HepG2 (cell line): Measurements from ENCODE around the gene LY6G5B. TPM values are rescaled to one million over a fixed set of nuclear protein-coding genes. Genes with fewer than 3 reads are reported as not detected.
A peak's percentile ranks its signal among the peaks of the same experiment; 100 is the strongest.

Experiments used
- E2F1 ChIP-seq: sonication (generic); formaldehyde crosslinking; IDR thresholded peaks from 2 replicates; pipeline ENCODE4 v1.5.0; 2020; ENCODE audit warnings: missing genetic modification reagents
- ERF ChIP-seq: IDR thresholded peaks from 2 replicates; pipeline ENCODE4 v1.6.1; 2018; ENCODE audit warnings: missing biosample characterization, missing genetic modification reagents
- GATA4 ChIP-seq: sonication (generic); IDR thresholded peaks from 2 replicates; pipeline ENCODE4 v1.6.1; 2016; ENCODE audit warnings: antibody characterized with exemption, low read depth, borderline replicate concordance
- GMEB2 ChIP-seq: IDR thresholded peaks from 2 replicates; pipeline ENCODE4 v1.6.1; 2016; ENCODE audit warnings: missing biosample characterization, missing genetic modification reagents, low read depth
- JUND ChIP-seq: sonication (generic); formaldehyde crosslinking; IDR thresholded peaks from 2 replicates; pipeline ENCODE4 v1.8.0; 2022; ENCODE audit warnings: mild to moderate bottlenecking, missing genetic modification reagents
- MAFF ChIP-seq: IDR thresholded peaks from 2 replicates; pipeline ENCODE4 v1.6.1; 2011; ENCODE audit warnings: low read depth, low read length, improper control_type of control experiment
- MED8 ChIP-seq: sonication (generic); formaldehyde crosslinking; IDR thresholded peaks from 2 replicates; pipeline ENCODE4 v1.8.1; 2023; ENCODE audit warnings: mild to moderate bottlenecking, missing genetic modification reagents; ENCODE audit not compliant: insufficient replicate concordance
- MEIS1 ChIP-seq: sonication (generic); formaldehyde crosslinking; IDR thresholded peaks from 2 replicates; pipeline ENCODE4 v1.9.0; 2021; ENCODE audit warnings: mild to moderate bottlenecking, missing genetic modification reagents, moderate library complexity, borderline replicate concordance
- RARA ChIP-seq: IDR thresholded peaks from 2 replicates; pipeline ENCODE4 v1.6.1; 2016; ENCODE audit warnings: missing genetic modification reagents, missing compliant biosample characterization
- RNF219 ChIP-seq: sonication (generic); formaldehyde crosslinking; IDR thresholded peaks from 2 replicates; pipeline ENCODE4 v1.5.0; 2020; ENCODE audit warnings: mild to moderate bottlenecking, missing genetic modification reagents
- SP140L ChIP-seq: sonication (generic); formaldehyde crosslinking; IDR thresholded peaks from 2 replicates; pipeline ENCODE4 v1.4.0; 2020; ENCODE audit warnings: missing genetic modification reagents, borderline replicate concordance
- TEF ChIP-seq: sonication (generic); formaldehyde crosslinking; IDR thresholded peaks from 2 replicates; pipeline ENCODE4 v1.5.0; 2020; ENCODE audit warnings: missing genetic modification reagents
- ZBTB49 ChIP-seq: sonication (generic); formaldehyde crosslinking; IDR thresholded peaks from 2 replicates; pipeline ENCODE4 v1.4.0; 2020; ENCODE audit warnings: missing genetic modification reagents, borderline replicate concordance
- ZNF253 ChIP-seq: sonication (generic); formaldehyde crosslinking; IDR thresholded peaks from 2 replicates; pipeline ENCODE4 v1.8.0; 2022; ENCODE audit warnings: mild to moderate bottlenecking, missing genetic modification reagents, borderline replicate concordance
- ZNF335 ChIP-seq: sonication (generic); formaldehyde crosslinking; IDR thresholded peaks from 2 replicates; pipeline ENCODE4 v1.4.0; 2020; ENCODE audit warnings: missing genetic modification reagents
- ZNF615 ChIP-seq: sonication (generic); formaldehyde crosslinking; IDR thresholded peaks from 2 replicates; pipeline ENCODE4 v1.5.0; 2020; ENCODE audit warnings: mild to moderate bottlenecking, missing genetic modification reagents, borderline replicate concordance
- ZNF691 ChIP-seq: sonication (generic); formaldehyde crosslinking; IDR thresholded peaks from 2 replicates; pipeline ENCODE4 v1.4.0; 2020; ENCODE audit warnings: missing genetic modification reagents, low read depth, mild to moderate bottlenecking, borderline replicate concordance
- ZNF790 ChIP-seq: sonication (generic); formaldehyde crosslinking; IDR thresholded peaks from 2 replicates; pipeline ENCODE4 v1.8.0; 2022; ENCODE audit warnings: missing genetic modification reagents, mild to moderate bottlenecking, borderline replicate concordance
- polyA plus RNA-seq, 8 experiments: library from polyadenylated mRNA; depleted of rRNA in 3 of 8; stranded (reverse) in 7 of 8; unstranded in 1 of 8; fragments of >200 nt; fragmentation: Illumina TruSeq in 4 of 8; extraction: Trizol in 4 of 8; gene quantifications; 2 replicates each; pipeline versions ENCODE4 v1.2.1 to v1.2.3, GENCODE V29; 2011 to 2016; ENCODE audit warnings: low read depth in 4 of 8, missing spikeins in 1 of 8, mixed read lengths in 1 of 8; ENCODE audit not compliant: insufficient read depth in 1 of 8
- total RNA-seq, 5 experiments: library from RNA; depleted of rRNA; stranded (reverse); fragments of >200 nt; fragmentation: Illumina TruSeq; extraction: Trizol; gene quantifications; 2 replicates each; pipeline ENCODE4 v1.2.3, GENCODE V29; 2016; ENCODE audit warnings: low read depth in 1 of 5

Gene LY6G5B
- total and polyA plus RNA-seq, 2 of the 13 experiments (the other 11 are each of a cell fraction or from before 2014, with no cell fraction given): 7.8 to 15.7 TPM

GRCh38 chr6:31655349-31656237, 14.2 kb upstream of the LY6G5B start, which contains the start of gene APOM (continued):
- TF ChIP-seq GMEB2: no peak; the same call in 1 of the 2 replicates
- peak; percentile 99 for TF ChIP-seq ZNF335
- TF ChIP-seq ZNF790 (CRISPR knock-in tag): peak; percentile 81; the same call in 1 of the 2 replicates
- peak; percentile 93 for TF ChIP-seq MED8 (CRISPR knock-in tag)
- peak; percentile 80; the same call in 1 of the 2 replicates for TF ChIP-seq MEIS1 (CRISPR knock-in tag)
- TF ChIP-seq ZNF253 (CRISPR knock-in tag): no peak
- peak; percentile 97 for TF ChIP-seq RNF219
- peak; percentile 62; the same call in 1 of the 2 replicates for TF ChIP-seq SP140L (CRISPR knock-in tag)
- 0 out of 2 replicates have a peak, but pooled peaks have one; percentile 9 for TF ChIP-seq MAFF
- TF ChIP-seq RARA (CRISPR knock-in tag): peak; percentile 96
- TF ChIP-seq ZBTB49 (CRISPR knock-in tag): 0 out of 2 replicates have a peak, but pooled peaks have one; percentile 18
- TF ChIP-seq ZNF691 (CRISPR knock-in tag): peak; percentile 91; the same call in 1 of the 2 replicates
- peak; percentile 71 for TF ChIP-seq E2F1 (CRISPR knock-in tag)
- peak; percentile 48; the same call in 1 of the 2 replicates for TF ChIP-seq JUND
- peak; percentile 99 for TF ChIP-seq ERF (CRISPR knock-in tag)
- peak; percentile 71; the same call in 1 of the 2 replicates for TF ChIP-seq ZNF615
- TF ChIP-seq GATA4: peak; percentile 89; the same call in 1 of the 2 replicates
- TF ChIP-seq TEF (CRISPR knock-in tag): peak; percentile 80; the same call in 1 of the 2 replicates
